PC-9 (cell line): ENCODE data around the gene CDIPT. TPM values are rescaled to one million over a fixed set of nuclear protein-coding genes. Genes with fewer than 3 reads are reported as not detected.

Source experiments
- BruUV-seq: library from RNA; stranded (reverse); fragments of 400-500 nt; replicated peaks from 2 replicates; lab custom pipeline; 2021; lab: Mats Ljungman, UMichigan
- CTCF ChIA-PET: fragments of 300-600 bp; sonication (Branson Sonifier 250); formaldehyde crosslinking; loops from one replicate; lab custom pipeline; 2022; ENCODE audit warnings: antibody characterized with exemption; lab: Charles Lee
- POLR2A ChIA-PET: fragments of 300-600 bp; sonication (Branson Sonifier 250); formaldehyde crosslinking; loops from one replicate; lab custom pipeline; 2022; ENCODE audit warnings: antibody characterized with exemption; ENCODE audit not compliant: unreplicated experiment; lab: Charles Lee
- DNase-seq, 2 experiments: peaks; one replicate each; pipeline versions ENCODE4 v3.0.0 to v3.0.0-alpha.2; 2015 to 2022; ENCODE audit warnings: mixed read lengths in 1 of 2
- H2AFZ ChIP-seq: fragments of 200-600 bp; sonication (generic); 2 replicates; pipeline ENCODE4 v1.8.1; 2017; ENCODE audit warnings: antibody characterized with exemption
- H3F3A ChIP-seq: fragments of 200-600 bp; sonication (generic); 2 replicates; pipeline ENCODE4 v1.8.1; 2017; ENCODE audit warnings: antibody characterized with exemption, mild to moderate bottlenecking, low read depth; ENCODE audit not compliant: insufficient read depth
- H3K27ac ChIP-seq: fragments of 200-600 bp; sonication (generic); 2 replicates; pipeline ENCODE4 v1.6.1; 2016; ENCODE audit warnings: mixed run types
- H3K27me3 ChIP-seq: fragments of 200-600 bp; sonication (generic); 2 replicates; pipeline ENCODE4 v1.6.1; 2016; ENCODE audit warnings: low read depth, mixed run types; ENCODE audit not compliant: insufficient read depth
- H3K36me3 ChIP-seq: fragments of 200-600 bp; sonication (generic); 2 replicates; pipeline ENCODE4 v1.6.1; 2016; ENCODE audit warnings: low read depth, mixed run types
- H3K4me1 ChIP-seq: fragments of 200-600 bp; sonication (generic); replicated peaks from 2 replicates; pipeline ENCODE4 v1.6.1; 2016; ENCODE audit warnings: mixed run types; ENCODE audit not compliant: insufficient read depth
- H3K4me2 ChIP-seq: fragments of 200-600 bp; sonication (generic); 2 replicates; pipeline ENCODE4 v1.6.1; 2017; ENCODE audit warnings: mixed run types
- H3K4me3 ChIP-seq: fragments of 200-600 bp; sonication (generic); 2 replicates; pipeline ENCODE4 v1.6.1; 2016; ENCODE audit warnings: mixed run types
- H3K79me2 ChIP-seq: fragments of 200-600 bp; sonication (generic); 2 replicates; pipeline ENCODE4 v1.6.1; 2017; ENCODE audit warnings: low read depth, mixed run types
- H3K9me2 ChIP-seq: fragments of 200-600 bp; sonication (generic); 2 replicates; pipeline ENCODE4 v1.8.1; 2017; ENCODE audit warnings: mild to moderate bottlenecking; ENCODE audit not compliant: insufficient read depth
- H3K9me3 ChIP-seq: fragments of 200-600 bp; sonication (generic); 2 replicates; pipeline ENCODE4 v1.8.1; 2016; ENCODE audit warnings: low read depth; ENCODE audit not compliant: insufficient read depth
- H4K20me1 ChIP-seq: fragments of 200-600 bp; sonication (generic); 2 replicates; pipeline ENCODE4 v1.8.1; 2017; ENCODE audit not compliant: insufficient read depth
- CTCF ChIP-seq: fragments of 200-600 bp; sonication (generic); conservative IDR thresholded peaks from 2 replicates; pipeline ENCODE4 v1.6.1; 2017; ENCODE audit warnings: mixed run types, antibody characterized with exemption, mild to moderate bottlenecking, moderate library complexity
- EZH2 ChIP-seq: fragments of 200-600 bp; sonication (generic); IDR thresholded peaks from 2 replicates; pipeline ENCODE4 v1.8.0; 2017; ENCODE audit warnings: antibody characterized with exemption, low read depth
- intact Hi-C: fragments of 100-400 bp; cut with micrococcal nuclease; formaldehyde crosslinking; loops from one replicate; pipeline ENCODE4 v1.10.0; 2022; ENCODE audit not compliant: unreplicated experiment
- total RNA-seq: library from RNA; stranded (reverse); gene quantifications from 2 replicates; pipeline ENCODE4 v1.2.3, GENCODE V29; 2021

CDIPT gene
- total RNA-seq, 1 experiment from 2014 or later = 90.6 TPM

- peaks cover 10% of the 10 kb centered on the region for H3K4me1 ChIP-seq
- ChIA-PET CTCF (no interaction called here), POLR2A (interaction anchor here (0.7 kb wide), 2 partner anchors 37 to 43 kb away, joined by 15 to 32 read pairs; partner anchors contain the start of gene PAGR1)
- no peaks in the 10 kb centered on the region for H3K9me2 ChIP-seq
- BruUV-seq = no TSS peak
- no peaks in the 10 kb centered on the region for H3F3A ChIP-seq
- H3K79me2 ChIP-seq = peaks cover 14% of the 10 kb centered on the region
- no peak for TF ChIP-seq CTCF
- no peak for TF ChIP-seq EZH2
- DNase-seq = no peak
- no peak overlapping the region for H3K4me3 ChIP-seq
- H3K36me3 ChIP-seq = no peaks in the 10 kb centered on the region
- H4K20me1 ChIP-seq = no peaks in the 10 kb centered on the region
- H3K27me3 ChIP-seq = no peaks in the 10 kb centered on the region
- intact Hi-C loops = no loop called here
- H3K4me2 ChIP-seq = no peak overlapping the region
- H3K9me3 ChIP-seq = no peaks in the 10 kb centered on the region
- no peak overlapping the region for H3K27ac ChIP-seq
- no peak overlapping the region for H2AFZ ChIP-seq
Measured at GRCh38 chr16:29858149-29858849, 4.7 kb downstream of the CDIPT start.

- no peak for DNase-seq
- peaks cover 10% of the 10 kb centered on the region for H3K79me2 ChIP-seq
- H4K20me1 ChIP-seq = no peaks in the 10 kb centered on the region
- no peaks in the 10 kb centered on the region for H3K27me3 ChIP-seq
- H3K9me3 ChIP-seq = no peaks in the 10 kb centered on the region
- ChIA-PET POLR2A (interaction anchor here (0.7 kb wide), 1 partner anchor 36 kb away, joined by 32 read pairs; no protein-coding TSS in a partner anchor), CTCF (no interaction called here)
- H3K4me2 ChIP-seq = no peak overlapping the region
- no peaks in the 10 kb centered on the region for H3K9me2 ChIP-seq
- H3K4me1 ChIP-seq = peaks cover 9% of the 10 kb centered on the region
- no peak overlapping the region for H2AFZ ChIP-seq
- no peak overlapping the region for H3K27ac ChIP-seq
- intact Hi-C loops = no loop called here
- TF ChIP-seq EZH2 = no peak
- no peak for TF ChIP-seq CTCF
- BruUV-seq = no TSS peak
- H3F3A ChIP-seq = no peaks in the 10 kb centered on the region
- no peaks in the 10 kb centered on the region for H3K36me3 ChIP-seq
- no peak overlapping the region for H3K4me3 ChIP-seq
Measured at GRCh38 chr16:29857133-29857760, 5.8 kb downstream of the CDIPT start.

DNA sequence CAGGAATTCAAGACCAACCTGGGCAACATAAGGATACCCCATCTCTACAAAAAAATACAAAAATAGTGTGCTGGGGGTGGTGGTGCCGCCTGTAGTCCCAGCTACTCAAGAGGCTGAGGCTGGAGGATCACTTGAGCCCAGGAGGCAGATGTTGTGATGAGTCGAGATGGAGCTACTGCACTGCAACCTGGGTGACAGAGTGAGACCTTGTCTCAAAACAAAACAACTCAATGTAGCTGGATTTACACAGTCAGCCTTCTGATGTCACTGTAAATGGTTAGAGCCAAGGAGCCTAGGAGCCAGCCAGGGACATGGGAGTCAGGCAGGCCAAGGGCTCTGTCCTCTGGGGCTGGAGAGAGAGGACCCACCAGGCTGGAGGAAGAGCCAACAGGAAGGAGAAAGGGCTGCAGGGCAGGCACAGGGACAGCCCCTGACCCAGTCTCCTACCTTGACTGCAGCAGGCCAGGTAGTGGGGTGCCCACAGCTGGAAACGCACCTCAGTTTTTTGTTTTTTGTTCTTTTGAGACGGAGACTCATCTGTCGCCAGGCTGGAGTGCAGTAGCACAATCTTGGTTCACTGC is 8.4 kb downstream of the CDIPT start:
- no peaks in the 10 kb centered on the region for H3K79me2 ChIP-seq
- H3F3A ChIP-seq = no peaks in the 10 kb centered on the region
- no peaks in the 10 kb centered on the region for H3K4me1 ChIP-seq
- no peaks in the 10 kb centered on the region for H4K20me1 ChIP-seq
- ChIA-PET CTCF (interaction anchor here (0.7 kb wide), 1 partner anchor 27 kb away, joined by 10 read pairs; no protein-coding TSS in a partner anchor), POLR2A (no interaction called here)
- DNase-seq = no peak
- intact Hi-C loops = no loop called here
- H3K4me2 ChIP-seq = no peak overlapping the region
- no peaks in the 10 kb centered on the region for H3K27me3 ChIP-seq
- no peaks in the 10 kb centered on the region for H3K9me2 ChIP-seq
- H3K27ac ChIP-seq = no peak overlapping the region
- H3K4me3 ChIP-seq = no peak overlapping the region
- H3K9me3 ChIP-seq = no peaks in the 10 kb centered on the region
- no peak for TF ChIP-seq CTCF
- TF ChIP-seq EZH2 = no peak
- no peaks in the 10 kb centered on the region for H3K36me3 ChIP-seq
- no peak overlapping the region for H2AFZ ChIP-seq
- no TSS peak for BruUV-seq
